Fibroblast of skin of left quadriceps (primary cell): Measurements from ENCODE around the gene GTPBP2.
"Not testable (repeated sequence)": the region's sequence is repeated elsewhere in the genome, so short reads cannot be mapped to it uniquely, and the experiment has no call there.

Source experiments
- DNase-seq, 2 experiments: peaks; one replicate each; pipeline ENCODE4 v3.0.0-alpha.2; 2013; ENCODE audit warnings: low read depth in 2 of 2

Gene GTPBP2

GRCh38 chr6:43629104-43629504, at the start of gene GTPBP2:
TSS of gene GTPBP2 (minus strand) at chr6:43629264. CDS start at chr6:43629162, 102 bp downstream.
- DNase-seq = peak; percentile 98

- DNase-seq = no peak
Measured at GRCh38 chr6:43678341-43678740, 49.3 kb upstream of the GTPBP2 start.

- DNase-seq = no peak
Measured at GRCh38 chr6:43677759-43678158, 48.7 kb upstream of the GTPBP2 start.

GRCh38 chr6:43676962-43677606, 48.0 kb upstream of the GTPBP2 start:
- DNase-seq = no peak

GRCh38 chr6:43674921-43675320, 45.9 kb upstream of the GTPBP2 start:
- DNase-seq = no peak

- DNase-seq = no peak
Measured at GRCh38 chr6:43674291-43674690, 45.2 kb upstream of the GTPBP2 start.

GRCh38 chr6:43673444-43674084, 44.5 kb upstream of the GTPBP2 start:
- no peak for DNase-seq

GRCh38 chr6:43671801-43672690, 43.0 kb upstream of the GTPBP2 start:
- DNase-seq = no peak

- no peak for DNase-seq
Measured at GRCh38 chr6:43671011-43671800, 42.1 kb upstream of the GTPBP2 start.

GRCh38 chr6:43670623-43670986, 41.5 kb upstream of the GTPBP2 start:
- DNase-seq = no peak

GRCh38 chr6:43669922-43670622, 41.0 kb upstream of the GTPBP2 start:
- DNase-seq = no peak

- no peak for DNase-seq
Measured at GRCh38 chr6:43669050-43669921, 40.2 kb upstream of the GTPBP2 start.

GRCh38 chr6:43668151-43669028, 39.3 kb upstream of the GTPBP2 start:
- DNase-seq = peak; percentile 20 to 23

GRCh38 chr6:43667245-43668150, 38.4 kb upstream of the GTPBP2 start:
- DNase-seq = peak; percentile 26 to 28

- DNase-seq = no peak
Measured at GRCh38 chr6:43666196-43666920, 37.3 kb upstream of the GTPBP2 start.

GRCh38 chr6:43665376-43665775, 36.3 kb upstream of the GTPBP2 start:
- no peak for DNase-seq

- DNase-seq = not testable (repeated sequence)
Measured at GRCh38 chr6:43662948-43663347, 33.9 kb upstream of the GTPBP2 start.
